HG02588 (cell line): ENCODE results near the gene PYGO2.
"Not testable (repeated sequence)": the region's sequence is repeated elsewhere in the genome, so short reads cannot be mapped to it uniquely, and the experiment has no call there.

Experiments used
- ATAC-seq: cut with Tn5 transposase; IDR thresholded peaks from one replicate; pipeline ENCODE4 v1.9.1; 2021; ENCODE audit warnings: mild to moderate bottlenecking, moderate library complexity; ENCODE audit not compliant: unreplicated experiment

Gene PYGO2

GRCh38 chr1:155000726-155001424 lies 39.3 kb upstream of the PYGO2 start:
- peak; percentile 42 for ATAC-seq

- no peak for ATAC-seq
These were observed 38.8 kb upstream of the PYGO2 start for GRCh38 chr1:155000411-155000725.

- ATAC-seq, result no peak
These were observed 38.2 kb upstream of the PYGO2 start for GRCh38 chr1:154999571-155000410.

- no peak for ATAC-seq
These were observed 37.4 kb upstream of the PYGO2 start for GRCh38 chr1:154998818-154999570.

GRCh38 chr1:154998201-154998780 lies 36.7 kb upstream of the PYGO2 start:
- no peak for ATAC-seq

GRCh38 chr1:154996966-154997701 lies 35.6 kb upstream of the PYGO2 start:
- no peak for ATAC-seq

- ATAC-seq, result not testable (repeated sequence)
These were observed 33.9 kb upstream of the PYGO2 start for GRCh38 chr1:154995301-154995983.

- no peak for ATAC-seq
These were observed 33.0 kb upstream of the PYGO2 start for GRCh38 chr1:154994591-154994990.

- ATAC-seq, result no peak
These were observed 32.6 kb upstream of the PYGO2 start for GRCh38 chr1:154994269-154994587.

- no peak for ATAC-seq
These were observed 32.1 kb upstream of the PYGO2 start, which contains the start of gene LENEP for GRCh38 chr1:154993572-154994268. TSS of gene LENEP (plus strand) at chr1:154993586. CDS start at chr1:154993608, 22 bp downstream.

- no peak for ATAC-seq
These were observed 31.4 kb upstream of the PYGO2 start for GRCh38 chr1:154992721-154993571.

- no peak for ATAC-seq
These were observed 28.7 kb upstream of the PYGO2 start for GRCh38 chr1:154990276-154990675.

- ATAC-seq, result no peak
These were observed 27.7 kb upstream of the PYGO2 start for GRCh38 chr1:154989195-154989860.

GRCh38 chr1:154988058-154988954 lies 26.7 kb upstream of the PYGO2 start:
- no peak for ATAC-seq

- ATAC-seq, result no peak
These were observed 25.7 kb upstream of the PYGO2 start for GRCh38 chr1:154987326-154987725.

GRCh38 chr1:154986736-154987135 lies 25.2 kb upstream of the PYGO2 start:
- ATAC-seq, result not testable (repeated sequence)
